COLO829 (cell line): ENCODE data around the gene FLAD1.
A peak's percentile ranks its signal among the peaks of the same experiment; 100 is the strongest.
"Not testable (repeated sequence)": the region's sequence is repeated elsewhere in the genome, so short reads cannot be mapped to it uniquely, and the experiment has no call there.

Experiments
- DNase-seq: peaks from one replicate; pipeline ENCODE4 v3.0.0; 2012; ENCODE audit warnings: low spot score

The FLAD1 gene

GRCh38 chr1:154969246-154969645 lies 13.9 kb upstream of the FLAD1 start:
- no peak for DNase-seq

- no peak for DNase-seq
These were observed 13.2 kb upstream of the FLAD1 start for GRCh38 chr1:154969860-154970452.

- DNase-seq, result peak; percentile 92
These were observed 12.4 kb upstream of the FLAD1 start, which contains the start of gene SHC1 for GRCh38 chr1:154970631-154971340. SHC1 (minus strand) TSS chr1:154970747; CDS start chr1:154970526, 221 bp downstream.

GRCh38 chr1:154971341-154971998 lies 11.7 kb upstream of the FLAD1 start:
- peak; percentile 48 for DNase-seq

- no peak for DNase-seq
These were observed 11.0 kb upstream of the FLAD1 start for GRCh38 chr1:154972213-154972516.

- DNase-seq, result peak; percentile 90
These were observed 10.4 kb upstream of the FLAD1 start for GRCh38 chr1:154972517-154973343.

- peak; percentile 99 for DNase-seq
These were observed 9.6 kb upstream of the FLAD1 start for GRCh38 chr1:154973344-154974101.

- peak; percentile 99 for DNase-seq
These were observed 8.9 kb upstream of the FLAD1 start, which contains the start of gene CKS1B for GRCh38 chr1:154974102-154974807. CKS1B (plus strand) TSS chr1:154974681; CDS start chr1:154974746, 65 bp downstream.

GRCh38 chr1:154974808-154975408 lies 8.2 kb upstream of the FLAD1 start:
- peak; percentile 98 for DNase-seq

- no peak for DNase-seq
These were observed 7.6 kb upstream of the FLAD1 start for GRCh38 chr1:154975409-154976059.

GRCh38 chr1:154977762-154978161 lies 5.4 kb upstream of the FLAD1 start:
- DNase-seq, result not testable (repeated sequence)

GRCh38 chr1:154978360-154978759 lies 4.8 kb upstream of the FLAD1 start:
- no peak for DNase-seq

- no peak for DNase-seq
These were observed 803 bp upstream of the FLAD1 start for GRCh38 chr1:154982341-154982740.

GRCh38 chr1:154983776-154984466 lies 777 bp downstream of the FLAD1 start:
- DNase-seq, result no peak

- DNase-seq, result not testable (repeated sequence)
These were observed 3.6 kb downstream of the FLAD1 start for GRCh38 chr1:154986736-154987135.

- DNase-seq, result no peak
These were observed 4.2 kb downstream of the FLAD1 start for GRCh38 chr1:154987326-154987725.

- DNase-seq, result no peak
These were observed 5.2 kb downstream of the FLAD1 start for GRCh38 chr1:154988058-154988954.

- DNase-seq, result no peak
These were observed 6.2 kb downstream of the FLAD1 start for GRCh38 chr1:154989195-154989860.
